H9 (cell line): ENCODE results near the gene RAB3IL1. TPM values are rescaled to one million over a fixed set of nuclear protein-coding genes. Genes with fewer than 3 reads are reported as not detected.

Experiments
- DNase-seq: peaks from one replicate; pipeline ENCODE4 v3.0.0-alpha.2; 2017
- H2AFZ ChIP-seq: one replicate; pipeline ENCODE4 v1.6.1; 2013; ENCODE audit warnings: mild to moderate bottlenecking, low read length, control low read depth, moderate library complexity
- H2AK5ac ChIP-seq: 2 replicates; pipeline ENCODE4 v1.6.1; 2013; ENCODE audit warnings: low read length, control low read depth, mixed read lengths; ENCODE audit not compliant: insufficient read length
- H2BK120ac ChIP-seq: one replicate; pipeline ENCODE4 v1.6.1; 2013; ENCODE audit warnings: low read depth, mild to moderate bottlenecking, low read length, control low read depth, inconsistent platforms; ENCODE audit not compliant: poor library complexity, severe bottlenecking
- H2BK12ac ChIP-seq: 2 replicates; pipeline ENCODE4 v1.6.1; 2013; ENCODE audit warnings: low read length, control low read depth, mixed read lengths, low read depth; ENCODE audit not compliant: insufficient read length
- H2BK15ac ChIP-seq: 2 replicates; pipeline ENCODE4 v1.6.1; 2013; ENCODE audit warnings: low read depth, low read length, control low read depth
- H2BK20ac ChIP-seq: one replicate; pipeline ENCODE4 v1.6.1; 2013; ENCODE audit warnings: low read depth, mild to moderate bottlenecking, low read length, control low read depth, inconsistent platforms; ENCODE audit not compliant: poor library complexity, severe bottlenecking
- H2BK5ac ChIP-seq: 2 replicates; pipeline ENCODE4 v1.6.1; 2013; ENCODE audit warnings: low read length, control low read depth, mixed read lengths; ENCODE audit not compliant: insufficient read length
- H3K14ac ChIP-seq: 2 replicates; pipeline ENCODE4 v1.6.1; 2013; ENCODE audit warnings: low read length, control low read depth; ENCODE audit not compliant: insufficient read depth
- H3K18ac ChIP-seq: 2 replicates; pipeline ENCODE4 v1.6.1; 2013; ENCODE audit warnings: low read depth, mild to moderate bottlenecking, mixed read lengths, low read length, control low read depth; ENCODE audit not compliant: insufficient read length
- H3K23ac ChIP-seq: 2 replicates; pipeline ENCODE4 v1.6.1; 2013; ENCODE audit warnings: low read length, control low read depth, mixed read lengths, low read depth; ENCODE audit not compliant: insufficient read length
- H3K23me2 ChIP-seq: 2 replicates; pipeline ENCODE4 v1.6.1; 2013; ENCODE audit warnings: low read depth, mild to moderate bottlenecking, mixed read lengths, low read length, control low read depth; ENCODE audit not compliant: insufficient read length, poor library complexity, severe bottlenecking
- H3K27ac ChIP-seq: 2 replicates; pipeline ENCODE4 v1.5.1; 2013; ENCODE audit warnings: low read length, control low read depth, mixed read lengths, low read depth; ENCODE audit not compliant: insufficient read length
- H3K27me3 ChIP-seq: 2 replicates; pipeline ENCODE4 v1.6.1; 2013; ENCODE audit warnings: low read length, control low read depth, inconsistent platforms; ENCODE audit not compliant: insufficient read depth
- H3K4ac ChIP-seq: 2 replicates; pipeline ENCODE4 v1.6.1; 2013; ENCODE audit warnings: low read depth, mild to moderate bottlenecking, control low read depth, inconsistent platforms, low read length, moderate library complexity
- H3K4me1 ChIP-seq: 2 replicates; pipeline ENCODE4 v1.6.1; 2013; ENCODE audit warnings: low read length, control low read depth, inconsistent platforms; ENCODE audit not compliant: insufficient read depth
- H3K4me2 ChIP-seq: 2 replicates; pipeline ENCODE4 v1.6.1; 2013; ENCODE audit warnings: low read length, control low read depth, mixed read lengths; ENCODE audit not compliant: insufficient read length, insufficient read depth
- H3K56ac ChIP-seq: 2 replicates; pipeline ENCODE4 v1.6.1; 2013; ENCODE audit warnings: low read depth, mild to moderate bottlenecking, mixed read lengths, low read length, control low read depth; ENCODE audit not compliant: insufficient read length
- H3K79me1 ChIP-seq: 2 replicates; pipeline ENCODE4 v1.6.1; 2013; ENCODE audit warnings: low read depth, mild to moderate bottlenecking, moderate library complexity, low read length, control low read depth, inconsistent platforms; ENCODE audit not compliant: insufficient read depth, poor library complexity, severe bottlenecking
- H3K79me2 ChIP-seq: 2 replicates; pipeline ENCODE4 v1.6.1; 2013; ENCODE audit warnings: low read length, control low read depth, inconsistent platforms; ENCODE audit not compliant: insufficient read depth
- H3K9ac ChIP-seq: 2 replicates; pipeline ENCODE4 v1.6.1; 2013; ENCODE audit warnings: low read length, control low read depth, mixed read lengths; ENCODE audit not compliant: insufficient read length; ENCODE audit errors: extremely low read depth
- H3K9me3 ChIP-seq: one replicate; pipeline ENCODE4 v1.6.1; 2013; ENCODE audit warnings: low read depth, low read length, inconsistent platforms; ENCODE audit not compliant: control insufficient read depth
- H3T11ph ChIP-seq: one replicate; pipeline ENCODE4 v1.6.1; 2013; ENCODE audit warnings: mild to moderate bottlenecking, low read length, control low read depth, inconsistent platforms
- H4K20me1 ChIP-seq: one replicate; pipeline ENCODE4 v1.6.1; 2013; ENCODE audit not compliant: control insufficient read depth, insufficient read length, insufficient read depth
- H4K5ac ChIP-seq: 2 replicates; pipeline ENCODE4 v1.6.1; 2013; ENCODE audit warnings: low read depth, mild to moderate bottlenecking, mixed read lengths, low read length, control low read depth; ENCODE audit not compliant: insufficient read length
- H4K8ac ChIP-seq: replicated peaks from 2 replicates; pipeline ENCODE4 v1.6.1; 2013; ENCODE audit warnings: low read length, control low read depth, mixed read lengths, low read depth; ENCODE audit not compliant: insufficient read length
- H4K91ac ChIP-seq: 2 replicates; pipeline ENCODE4 v1.6.1; 2013; ENCODE audit warnings: low read depth, mild to moderate bottlenecking, moderate library complexity, mixed read lengths, low read length, control low read depth; ENCODE audit not compliant: insufficient read length
- H3K27ac Mint-ChIP-seq, 3 experiments: 2 replicates in 2 of 3; 3 replicates in 1 of 3; pipeline ENCODE4 v1.8.0; 2020 to 2021; ENCODE audit warnings: mixed read lengths in 3 of 3, mild to moderate bottlenecking in 1 of 3, moderate library complexity in 1 of 3
- H3K27me3 Mint-ChIP-seq: 2 replicates; pipeline ENCODE4 v1.8.0; 2021; ENCODE audit warnings: low read depth, mild to moderate bottlenecking, moderate library complexity, mixed read lengths
- H3K36me3 Mint-ChIP-seq, 3 experiments: 2 replicates in 2 of 3; 3 replicates in 1 of 3; pipeline ENCODE4 v1.8.0; 2020 to 2021; ENCODE audit warnings: low read depth in 3 of 3, mixed read lengths in 3 of 3; ENCODE audit not compliant: insufficient read depth in 1 of 3
- H3K4me1 Mint-ChIP-seq, 2 experiments: 2 replicates each; pipeline ENCODE4 v1.8.0; 2020; ENCODE audit warnings: mixed read lengths in 2 of 2
- H3K4me3 Mint-ChIP-seq, 2 experiments: 2 replicates in 1 of 2; 3 replicates in 1 of 2; pipeline ENCODE4 v1.8.0; 2020 to 2021; ENCODE audit warnings: mild to moderate bottlenecking in 2 of 2, mixed read lengths in 2 of 2, moderate library complexity in 1 of 2
- H3K9me3 Mint-ChIP-seq, 2 experiments: 2 replicates in 1 of 2; 3 replicates in 1 of 2; pipeline ENCODE4 v1.8.0; 2020; ENCODE audit warnings: mild to moderate bottlenecking in 2 of 2, mixed read lengths in 2 of 2, moderate library complexity in 1 of 2
- CTCF ChIP-seq: fragments of 200-600 bp; sonication (generic); conservative IDR thresholded peaks from 3 replicates; pipeline ENCODE4 v1.8.0; 2021; ENCODE audit warnings: antibody characterized with exemption, mild to moderate bottlenecking
- WGBS: extraction: QIAGEN DNeasy Blood & Tissue Kit; methylation state at CpG from one replicate; pipeline ENCODE4 v1.1.7; 2013; ENCODE audit warnings: missing lambda C conversion rate, low lambda C conversion rate, mixed read lengths; ENCODE audit not compliant: insufficient read length; ENCODE audit errors: extremely low coverage; 5-methylcytosine and 5-hydroxymethylcytosine counted together
- microRNA-seq: library from miRNA; unstranded; fragments of <30 nt; microRNA quantifications from one replicate; pipeline ENCODE4, GENCODE V29; 2020; ENCODE audit warnings: borderline microRNAs expressed
- total RNA-seq: library from RNA; stranded (reverse); gene quantifications from 2 replicates; pipeline ENCODE4 v1.2.1, GENCODE V29; 2021

The RAB3IL1 gene
- total RNA-seq, 1 experiment from 2014 or later = 2.4 TPM

DNA sequence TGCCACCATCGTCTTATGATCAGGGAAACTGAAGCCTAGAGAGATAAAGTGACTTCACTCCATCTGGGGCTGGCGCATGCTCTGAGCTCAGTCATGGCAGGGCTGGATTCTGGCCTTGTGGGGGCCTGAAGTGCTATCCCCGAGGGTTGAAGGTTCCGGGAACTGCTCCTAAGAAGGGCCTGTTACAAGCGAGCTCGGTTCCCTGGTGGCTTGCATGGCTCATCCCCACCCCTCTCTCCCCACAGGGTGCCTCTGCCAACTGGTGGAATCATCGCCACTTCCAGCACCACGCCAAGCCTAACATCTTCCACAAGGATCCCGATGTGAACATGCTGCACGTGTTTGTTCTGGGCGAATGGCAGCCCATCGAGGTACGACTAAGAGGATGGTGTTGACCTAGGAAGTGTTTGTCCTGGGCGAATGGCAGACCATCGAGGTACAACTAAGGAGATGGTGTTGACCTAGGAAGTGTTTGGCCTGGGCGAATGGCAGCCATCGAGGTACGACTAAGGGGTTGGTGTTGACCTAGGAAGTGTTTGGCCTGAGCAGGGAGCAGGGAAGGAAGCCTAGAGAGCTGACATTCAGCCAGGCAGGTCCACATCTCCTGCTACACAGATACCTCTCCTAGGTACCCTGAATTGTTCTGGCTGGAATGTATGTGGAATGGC lies 69.3 kb downstream of the RAB3IL1 start:
- no peak for DNase-seq
- H3K27ac ChIP-seq = no peak overlapping the region
- no peaks in the 10 kb centered on the region; the same call in 1 of the 2 replicates for H3K79me2 ChIP-seq
- H2BK15ac ChIP-seq = no peak overlapping the region
- no peak overlapping the region for H2BK5ac ChIP-seq
- no peak overlapping the region for H4K91ac ChIP-seq
- H2BK120ac ChIP-seq = no peak overlapping the region
- H4K20me1 ChIP-seq = no peaks in the 10 kb centered on the region
- no peaks in the 10 kb centered on the region for H3K27me3 Mint-ChIP-seq
- peak overlapping the region in 2 of 3 experiments; percentile 44 to 53; a peak in 1 of 7 replicates for H3K27ac Mint-ChIP-seq
- H3K56ac ChIP-seq = no peak overlapping the region
- H3K4me3 Mint-ChIP-seq = no peak overlapping the region
- H4K8ac ChIP-seq = no peak overlapping the region
- no peak for TF ChIP-seq CTCF
- H2AK5ac ChIP-seq = no peak overlapping the region
- H3K79me1 ChIP-seq = no peaks in the 10 kb centered on the region
- no peak overlapping the region for H3K23ac ChIP-seq
- H3T11ph ChIP-seq = no peak overlapping the region
- H3K9ac ChIP-seq = no peak overlapping the region
- no CpG with 5 or more reads among the region's 18 CpGs for WGBS
- H3K4me1 ChIP-seq = no peaks in the 10 kb centered on the region
- H3K4me1 Mint-ChIP-seq = peaks cover 0 to 6% of the 10 kb centered on the region in 2 experiments; a peak in 3 of 4 replicates
- H3K9me3 Mint-ChIP-seq = no peaks in the 10 kb centered on the region
- no peak overlapping the region for H3K4ac ChIP-seq
- no peak overlapping the region for H2BK20ac ChIP-seq
- H3K14ac ChIP-seq = no peak overlapping the region; the same call in 1 of the 2 replicates
- peak overlapping the region; percentile 26 for H4K5ac ChIP-seq
- H3K27me3 ChIP-seq = no peaks in the 10 kb centered on the region
- H2BK12ac ChIP-seq = no peak overlapping the region
- H3K9me3 ChIP-seq = no peaks in the 10 kb centered on the region
- H3K18ac ChIP-seq = no peak overlapping the region
- peaks cover 66 to 92% (median 90%) of the 10 kb centered on the region in 3 experiments for H3K36me3 Mint-ChIP-seq
- no peak overlapping the region for H3K4me2 ChIP-seq
- H3K23me2 ChIP-seq = no peaks in the 10 kb centered on the region
- no peak overlapping the region for H2AFZ ChIP-seq

Small RNA genes within 50 kb of the gene (microRNA-seq; reads per million reads assigned to microRNA genes)
- not detected for gene MIR6746

Other genes starting within 250 kb of the RAB3IL1 start
- gene DAGLA, start 237.2 kb downstream of the RAB3IL1 start, total RNA-seq = 4.3 and 4.5 TPM in 2 replicates
- 12.9 and 13.9 TPM in 2 replicates for gene MYRF, start 164.9 kb downstream of the RAB3IL1 start, total RNA-seq
- 199 and 201 TPM in 2 replicates for gene TMEM258, start 125.0 kb downstream of the RAB3IL1 start, total RNA-seq
- gene FEN1, start 124.7 kb downstream of the RAB3IL1 start, total RNA-seq = 114 and 115 TPM in 2 replicates
- 125 and 126 TPM in 2 replicates for gene FADS1, start 100.6 kb downstream of the RAB3IL1 start, total RNA-seq
- gene FADS2, start 89.3 kb downstream of the RAB3IL1 start, total RNA-seq = 316 and 322 TPM in 2 replicates
- gene FADS3, start 26.0 kb downstream of the RAB3IL1 start, total RNA-seq = 34.9 and 36.7 TPM in 2 replicates
- gene BEST1, start 32.8 kb upstream of the RAB3IL1 start, total RNA-seq = 0.18 and 0.24 TPM in 2 replicates
- gene FTH1, start 50.1 kb upstream of the RAB3IL1 start, total RNA-seq = 1,505 and 1,558 TPM in 2 replicates
- gene INCENP, start 206.4 kb upstream of the RAB3IL1 start, total RNA-seq = 94.1 and 99.9 TPM in 2 replicates